Measurements from ENCODE around the gene SLC35G4.

GRCh38 chr18:11586896-11587295 lies 22.5 kb upstream of the SLC35G4 start:
- TF ChIP-seq TAF1 (IDR thresholded peaks at IDR 0.05; ENCODE audit: low read depth) (no peak), CEBPB (IDR thresholded peaks at IDR 0.05) (no peak), EGR1 (IDR thresholded peaks at IDR 0.05) (no peak), MAX (IDR thresholded peaks at IDR 0.05) (no peak), CREB1 (IDR thresholded peaks at IDR 0.05; ENCODE audit: low read depth) (no peak), RAD21 (IDR thresholded peaks at IDR 0.05; ENCODE audit: low read depth) (no peak), TEAD4 (IDR thresholded peaks at IDR 0.05) (no peak), FOXM1 (IDR thresholded peaks at IDR 0.05; ENCODE audit: borderline replicate concordance, low read depth) (no peak), YY1 (IDR thresholded peaks at IDR 0.05; ENCODE audit: low read depth) (no peak), EP300 (IDR thresholded peaks at IDR 0.05; ENCODE audit: borderline replicate concordance) (no peak), NFIC (IDR thresholded peaks at IDR 0.05) (no peak), USF1 (IDR thresholded peaks at IDR 0.05) (no peak)
- TF ChIP-seq, protein P1, sequence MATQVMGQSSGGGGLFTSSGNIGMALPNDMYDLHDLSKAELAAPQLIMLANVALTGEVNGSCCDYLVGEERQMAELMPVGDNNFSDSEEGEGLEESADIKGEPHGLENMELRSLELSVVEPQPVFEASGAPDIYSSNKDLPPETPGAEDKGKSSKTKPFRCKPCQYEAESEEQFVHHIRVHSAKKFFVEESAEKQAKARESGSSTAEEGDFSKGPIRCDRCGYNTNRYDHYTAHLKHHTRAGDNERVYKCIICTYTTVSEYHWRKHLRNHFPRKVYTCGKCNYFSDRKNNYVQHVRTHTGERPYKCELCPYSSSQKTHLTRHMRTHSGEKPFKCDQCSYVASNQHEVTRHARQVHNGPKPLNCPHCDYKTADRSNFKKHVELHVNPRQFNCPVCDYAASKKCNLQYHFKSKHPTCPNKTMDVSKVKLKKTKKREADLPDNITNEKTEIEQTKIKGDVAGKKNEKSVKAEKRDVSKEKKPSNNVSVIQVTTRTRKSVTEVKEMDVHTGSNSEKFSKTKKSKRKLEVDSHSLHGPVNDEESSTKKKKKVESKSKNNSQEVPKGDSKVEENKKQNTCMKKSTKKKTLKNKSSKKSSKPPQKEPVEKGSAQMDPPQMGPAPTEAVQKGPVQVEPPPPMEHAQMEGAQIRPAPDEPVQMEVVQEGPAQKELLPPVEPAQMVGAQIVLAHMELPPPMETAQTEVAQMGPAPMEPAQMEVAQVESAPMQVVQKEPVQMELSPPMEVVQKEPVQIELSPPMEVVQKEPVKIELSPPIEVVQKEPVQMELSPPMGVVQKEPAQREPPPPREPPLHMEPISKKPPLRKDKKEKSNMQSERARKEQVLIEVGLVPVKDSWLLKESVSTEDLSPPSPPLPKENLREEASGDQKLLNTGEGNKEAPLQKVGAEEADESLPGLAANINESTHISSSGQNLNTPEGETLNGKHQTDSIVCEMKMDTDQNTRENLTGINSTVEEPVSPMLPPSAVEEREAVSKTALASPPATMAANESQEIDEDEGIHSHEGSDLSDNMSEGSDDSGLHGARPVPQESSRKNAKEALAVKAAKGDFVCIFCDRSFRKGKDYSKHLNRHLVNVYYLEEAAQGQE (IDR thresholded peaks at IDR 0.05; ENCODE audit: low read depth) = no peak
